Epithelial cell of esophagus (primary cell): ENCODE data around the gene TMPRSS6.

Experiments used
- DNase-seq: peaks from one replicate; pipeline ENCODE4 v3.0.0; 2010; ENCODE audit warnings: low read depth
- H3K4me3 ChIP-seq: 2 replicates; pipeline ENCODE4 v1.5.1; 2011; ENCODE audit warnings: mild to moderate bottlenecking, low read length, control low read depth
- CTCF ChIP-seq: IDR thresholded peaks from 2 replicates; pipeline ENCODE4 v1.5.1; 2011; ENCODE audit warnings: low read depth, mild to moderate bottlenecking, low read length, control low read depth, inconsistent platforms; ENCODE audit not compliant: insufficient read depth; ENCODE audit errors: missing control alignments

TMPRSS6 gene

GRCh38 chr22:37146507-37147180 is 37.1 kb upstream of the TMPRSS6 start:
- TF ChIP-seq CTCF: no peak
- no peak overlapping the region for H3K4me3 ChIP-seq
- no peak for DNase-seq

- peak; percentile 83 for DNase-seq
- no peak for TF ChIP-seq CTCF
These were observed 36.5 kb upstream of the TMPRSS6 start for GRCh38 chr22:37146051-37146385.

GRCh38 chr22:37145180-37146050 is 35.9 kb upstream of the TMPRSS6 start:
- no peak for TF ChIP-seq CTCF
- H3K4me3 ChIP-seq: no peak overlapping the region
- no peak for DNase-seq

More at GRCh38 chr22:37146051-37146385, 36.5 kb upstream of the TMPRSS6 start:
- H3K4me3 ChIP-seq: no peak overlapping the region

GRCh38 chr22:37144180-37144554 is 34.7 kb upstream of the TMPRSS6 start:
- no peak for DNase-seq

GRCh38 chr22:37141971-37142370 is 32.5 kb upstream of the TMPRSS6 start:
- no peak for DNase-seq
- TF ChIP-seq CTCF: no peak
- H3K4me3 ChIP-seq: no peak overlapping the region

More at GRCh38 chr22:37144180-37144554, 34.7 kb upstream of the TMPRSS6 start:
- no peak for TF ChIP-seq CTCF
- no peak overlapping the region for H3K4me3 ChIP-seq

- no peak for TF ChIP-seq CTCF
- no peak overlapping the region for H3K4me3 ChIP-seq
- no peak for DNase-seq
These were observed 32.0 kb upstream of the TMPRSS6 start for GRCh38 chr22:37141476-37141875.
